Measurements from ENCODE around the gene SLC45A3.
"Not testable (repeated sequence)": the region's sequence is repeated elsewhere in the genome, so short reads cannot be mapped to it uniquely, and the experiment has no call there.

The SLC45A3 gene

DNA sequence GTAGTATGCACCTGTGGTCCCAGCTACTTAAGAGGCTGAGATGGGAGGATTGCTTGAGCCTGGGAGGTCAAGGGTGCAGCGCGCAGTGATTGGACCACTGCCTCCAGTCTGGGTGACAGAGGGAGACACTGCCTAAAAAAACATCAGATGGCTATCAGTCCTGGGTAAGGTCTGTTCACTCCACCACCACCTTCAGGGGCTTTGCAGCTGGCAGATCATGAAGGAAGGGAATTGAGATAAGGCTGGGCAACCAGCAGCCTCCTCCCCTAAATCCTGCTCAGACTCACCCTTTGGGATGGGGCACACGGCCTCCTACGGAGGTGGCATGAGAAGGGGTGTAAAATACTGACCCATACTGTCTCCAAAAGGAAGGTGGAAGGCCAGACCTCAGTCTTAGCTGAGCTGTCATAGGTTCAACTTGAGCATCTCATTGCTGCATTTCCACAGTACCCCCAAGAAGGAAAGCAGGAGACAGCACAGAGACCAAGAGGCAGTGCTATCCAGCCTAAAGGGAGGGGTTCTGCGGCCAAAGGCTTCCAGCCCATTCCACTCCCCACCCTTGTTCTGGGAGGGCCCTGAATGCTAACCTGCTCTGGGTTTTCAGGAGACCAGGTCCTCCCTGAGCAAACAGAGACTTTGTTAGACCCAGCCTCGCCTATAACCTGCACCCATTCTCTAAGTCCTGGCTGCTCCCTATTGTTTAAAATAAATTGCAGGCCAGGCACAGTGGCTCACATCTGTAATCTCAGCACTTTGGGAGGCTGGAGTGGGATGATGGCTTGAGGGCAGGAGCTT lies 13.7 kb downstream of the SLC45A3 start:
- DNase-seq = no peak

GRCh38 chr1:205665201-205666045 lies 14.9 kb downstream of the SLC45A3 start:
- DNase-seq = no peak

- no peak for DNase-seq
Measured at GRCh38 chr1:205664399-205665017, 15.8 kb downstream of the SLC45A3 start.

GRCh38 chr1:205663286-205663936 lies 16.9 kb downstream of the SLC45A3 start:
- DNase-seq = no peak

GRCh38 chr1:205662791-205663190 lies 17.5 kb downstream of the SLC45A3 start:
- DNase-seq = no peak

DNA sequence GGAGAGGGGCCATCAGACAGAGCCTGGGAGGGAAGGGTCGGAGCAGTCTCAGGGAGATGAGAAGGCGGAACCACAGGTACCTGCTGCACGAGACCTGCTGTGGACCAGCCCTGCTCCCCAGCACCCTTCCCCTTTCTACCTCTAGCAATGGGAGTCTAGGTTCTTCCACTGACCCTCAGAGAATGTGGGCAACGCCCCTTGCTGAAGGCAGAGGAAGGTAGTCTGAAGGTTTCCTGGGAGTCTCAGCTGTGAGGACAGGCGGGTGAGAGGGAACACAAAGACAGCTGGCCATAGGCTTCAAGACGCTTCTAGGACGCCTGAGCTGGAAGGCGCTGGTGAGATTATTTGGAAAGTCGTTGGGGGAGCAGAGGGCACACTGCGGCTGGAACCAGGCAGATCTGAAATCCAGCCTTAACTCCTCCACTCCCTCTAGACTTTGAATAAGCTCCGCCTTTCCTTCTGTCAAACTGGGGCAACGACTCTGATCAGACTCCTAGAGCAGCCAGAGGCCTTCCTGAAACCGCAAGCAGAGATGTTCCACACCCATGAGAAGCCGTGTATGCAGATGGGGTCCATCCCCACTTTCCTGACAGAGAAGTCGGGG lies 18.1 kb downstream of the SLC45A3 start:
- no peak for DNase-seq

DNA sequence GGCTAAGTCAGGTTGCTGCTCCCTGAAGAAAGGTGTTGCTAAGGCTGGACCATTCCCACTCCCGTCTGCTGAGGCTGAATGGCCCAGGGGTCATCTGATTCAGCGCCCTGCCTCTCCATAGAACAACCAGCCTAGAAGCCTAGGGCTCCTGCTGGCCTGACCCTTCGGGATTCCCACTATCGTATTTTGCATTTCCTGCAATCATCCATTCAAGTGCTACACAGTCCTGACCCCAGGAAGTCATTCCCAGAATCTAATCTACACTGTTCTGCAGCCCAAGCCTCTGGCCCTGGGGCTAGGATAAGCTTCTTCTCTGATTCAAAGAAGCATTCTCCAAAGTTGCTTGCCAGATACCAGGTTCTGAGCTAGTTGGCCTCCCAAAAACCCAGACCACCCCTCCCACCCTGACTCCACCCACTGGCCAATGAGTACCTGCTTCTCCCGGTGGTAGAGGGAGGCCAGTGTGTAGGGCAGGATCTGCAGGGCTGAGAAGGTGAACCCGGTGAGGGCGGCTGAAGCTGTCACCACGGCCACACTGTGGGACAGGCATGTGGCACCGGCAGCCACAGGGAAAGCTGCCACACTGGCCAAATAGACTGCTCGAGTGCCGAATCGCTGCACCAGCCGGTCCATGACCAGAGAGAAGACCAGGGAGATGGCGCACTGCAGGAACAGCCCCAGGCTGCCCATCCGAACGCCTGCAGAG lies 18.7 kb downstream of the SLC45A3 start:
- DNase-seq = no peak

GRCh38 chr1:205660361-205660760 lies 19.9 kb downstream of the SLC45A3 start:
- no peak for DNase-seq

- DNase-seq = no peak
Measured at GRCh38 chr1:205658943-205659581, 21.2 kb downstream of the SLC45A3 start.

GRCh38 chr1:205656236-205656635 lies 24.1 kb downstream of the SLC45A3 start:
- DNase-seq = no peak

DNA sequence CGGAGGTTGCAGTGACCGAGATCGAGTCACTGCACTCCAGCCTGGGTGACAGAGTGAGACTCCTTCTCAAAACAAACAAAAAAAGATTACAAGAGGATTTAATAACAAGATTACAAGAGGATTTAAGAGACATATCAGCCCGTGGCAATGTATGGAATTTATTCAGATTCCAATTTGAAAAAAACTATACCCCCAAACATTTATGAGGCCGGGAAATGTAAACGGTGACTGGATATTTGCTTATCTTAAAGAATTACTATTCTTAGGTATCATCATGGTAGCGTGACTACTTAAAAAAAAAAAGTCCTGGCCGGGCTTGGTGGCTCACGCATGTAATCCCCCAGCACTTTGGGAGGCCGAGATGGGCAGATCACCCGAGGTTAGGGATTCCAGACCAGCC lies 27.3 kb downstream of the SLC45A3 start:
- no peak for DNase-seq

DNA sequence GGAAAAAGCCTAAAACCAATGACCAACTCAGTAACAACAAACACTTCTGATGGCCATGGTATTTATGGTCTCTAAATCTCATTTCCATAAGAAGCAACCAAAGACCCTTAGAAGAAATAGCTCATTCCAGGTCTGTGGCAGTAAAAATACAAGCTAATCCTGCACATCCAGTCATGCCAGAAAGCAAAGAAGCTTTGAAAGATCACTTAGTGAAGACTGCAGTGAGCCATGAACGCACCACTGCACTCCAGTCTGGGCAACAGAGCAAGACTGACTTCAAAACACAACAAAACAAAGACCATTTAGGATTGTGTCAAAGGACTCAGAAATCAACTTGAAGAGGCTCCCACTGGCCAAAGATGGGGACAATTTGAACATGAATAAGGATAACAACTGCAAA lies 30.1 kb downstream of the SLC45A3 start:
- no peak for DNase-seq

- DNase-seq = no peak
Measured at GRCh38 chr1:205645519-205645918, 34.8 kb downstream of the SLC45A3 start.

DNA sequence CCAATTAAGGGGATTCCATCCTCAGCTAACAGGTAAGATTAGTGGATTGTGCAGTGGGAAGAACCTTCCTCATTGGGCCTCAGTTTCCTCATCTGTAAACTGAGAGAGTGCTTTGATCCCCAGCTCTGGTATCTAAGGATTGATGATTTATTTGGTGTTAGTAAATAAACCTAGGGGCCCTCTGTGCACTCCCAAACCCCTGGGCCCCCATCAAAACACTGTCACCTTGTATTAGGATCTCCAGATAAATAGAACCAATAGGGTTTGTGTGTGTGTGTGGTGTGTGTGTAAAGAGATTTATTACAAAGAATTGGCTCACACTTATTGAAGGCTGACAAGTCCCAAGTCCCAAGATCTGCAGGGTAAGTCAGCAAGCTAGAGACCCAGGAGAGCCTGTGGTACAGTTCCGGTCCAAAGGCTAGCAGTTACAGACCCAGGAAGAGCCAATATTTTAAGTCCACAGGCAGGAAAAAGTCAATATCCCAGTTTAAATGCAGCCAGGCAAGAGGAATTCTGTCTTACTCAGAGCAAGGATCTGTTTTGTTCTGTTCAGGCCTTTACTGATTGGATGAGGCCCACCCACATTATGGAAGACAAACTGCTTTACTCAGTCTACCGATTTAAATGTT lies 37.5 kb downstream of the SLC45A3 start:
- DNase-seq = no peak

DNA sequence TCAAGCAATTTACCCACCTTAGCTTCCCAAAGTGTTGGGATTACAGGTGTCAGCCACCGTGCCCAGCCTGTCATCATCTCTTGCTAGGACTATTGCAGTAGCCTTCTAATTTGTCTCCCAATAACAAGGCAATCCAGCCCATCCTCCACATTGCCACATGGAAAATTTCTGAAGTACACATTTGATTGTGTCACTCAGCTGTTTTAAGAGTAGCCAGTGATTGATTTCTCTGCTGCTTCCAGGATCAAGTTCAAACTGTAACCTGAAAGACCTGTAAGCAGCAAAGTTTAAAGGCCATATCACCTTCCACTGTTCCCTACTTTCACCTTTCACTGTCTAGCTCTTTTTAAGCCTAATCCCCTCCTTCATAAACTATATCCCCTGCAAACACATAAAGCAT lies 40.7 kb downstream of the SLC45A3 start:
- no peak for DNase-seq

DNA sequence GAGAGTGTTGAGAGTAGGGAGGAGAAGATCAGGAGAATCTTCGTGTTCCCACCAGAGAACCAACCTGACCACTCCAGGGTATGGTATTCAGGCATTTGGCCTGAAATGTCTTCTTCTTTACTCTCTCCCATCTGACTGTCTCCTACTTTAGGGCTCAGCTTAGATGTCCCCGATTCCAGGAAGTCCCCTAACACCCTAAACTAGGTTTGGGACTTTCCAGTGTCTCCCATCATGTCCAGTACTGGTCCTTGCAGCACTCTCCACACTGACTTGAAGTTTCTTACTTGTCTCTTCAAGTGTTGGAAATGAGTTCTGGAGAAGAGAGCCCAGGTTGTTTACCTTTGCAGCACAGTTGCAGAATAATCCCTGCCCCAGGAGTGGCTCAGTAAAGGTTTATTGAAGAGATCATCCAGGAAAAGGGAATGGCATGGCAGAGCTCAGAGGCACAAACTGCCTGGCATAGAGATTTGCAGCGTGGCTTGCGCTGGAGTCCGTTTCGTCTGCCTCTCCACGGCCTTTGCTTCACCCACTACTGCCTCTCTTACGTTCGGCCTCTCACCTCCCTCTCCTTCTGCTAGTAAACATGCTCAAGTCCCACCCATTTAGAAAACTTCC lies 42.3 kb downstream of the SLC45A3 start:
- DNase-seq = no peak

DNA sequence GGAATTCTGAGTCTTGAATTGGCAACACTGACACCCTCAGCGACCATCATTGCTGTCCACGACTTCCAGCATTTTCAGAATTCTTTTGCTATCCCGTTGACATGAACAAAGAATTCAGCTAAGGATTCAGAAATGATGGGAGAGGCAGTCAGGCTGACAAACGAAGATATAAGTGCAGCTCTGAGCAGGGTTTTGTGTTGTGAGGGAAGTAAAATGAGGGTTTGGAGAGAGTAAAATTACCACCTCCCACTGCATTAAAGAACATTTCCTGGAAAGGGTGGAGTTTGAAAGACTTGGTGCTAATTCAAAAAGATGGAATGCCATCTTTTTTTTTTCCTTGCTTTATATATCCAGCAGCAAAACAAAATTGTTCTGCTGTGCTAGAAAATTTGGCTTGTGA lies 43.6 kb downstream of the SLC45A3 start:
- no peak for DNase-seq

DNA sequence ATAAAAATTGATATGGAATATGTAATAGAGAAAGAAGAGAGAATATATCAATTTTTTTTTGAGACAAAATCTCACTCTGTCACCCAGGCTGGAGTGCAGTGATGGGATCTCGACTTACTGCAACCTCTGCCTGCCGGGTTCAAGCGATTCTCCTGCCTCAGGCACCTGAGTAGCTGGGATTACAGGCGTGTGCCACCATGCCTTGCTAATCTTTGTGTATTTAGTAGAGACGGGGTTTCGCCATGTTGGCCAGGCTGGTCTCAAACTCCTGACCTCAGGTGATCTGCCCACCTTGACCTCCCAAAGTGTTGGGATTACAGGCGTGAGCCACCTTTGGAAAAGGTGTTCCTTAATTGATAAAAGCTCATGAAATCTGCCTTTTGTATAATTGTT lies 44.2 kb downstream of the SLC45A3 start:
- DNase-seq = not testable (repeated sequence)

- DNase-seq = no peak
Measured at GRCh38 chr1:205633421-205633976, 46.8 kb downstream of the SLC45A3 start.

GRCh38 chr1:205632669-205633169 lies 47.6 kb downstream of the SLC45A3 start:
- no peak for DNase-seq
